Neural cell (in vitro differentiated cells): ENCODE results near the gene CD52. TPM values are rescaled to one million over a fixed set of nuclear protein-coding genes. Genes with fewer than 3 reads are reported as not detected.

Experiments used
- H2AFZ ChIP-seq: fragments of 200-600, 300-800 bp; sonication (generic), shearing (Covaris generic); 2 replicates; pipeline ENCODE4 v1.6.0; 2014; ENCODE audit warnings: low read depth, mild to moderate bottlenecking, antibody characterized with exemption, low read length, moderate library complexity
- H3F3A ChIP-seq: fragments of 200-600 bp; shearing (Covaris generic); 2 replicates; pipeline ENCODE4 v1.6.1; 2016; ENCODE audit warnings: mild to moderate bottlenecking, moderate library complexity, mixed read lengths, antibody characterized with exemption, low read length; ENCODE audit not compliant: insufficient read depth, poor library complexity, severe bottlenecking
- H3K27ac ChIP-seq: fragments of 200-600, 300-800 bp; sonication (generic), shearing (Covaris generic); 2 replicates; pipeline ENCODE4 v1.5.1; 2014; ENCODE audit warnings: mild to moderate bottlenecking, low read length, moderate library complexity
- H3K27me3 ChIP-seq: fragments of 300-800, 200-600 bp; sonication (generic), shearing (Covaris generic); 2 replicates; pipeline ENCODE4 v1.6.0; 2014; ENCODE audit warnings: mild to moderate bottlenecking, low read depth, low read length, moderate library complexity; ENCODE audit not compliant: insufficient read depth
- H3K36me3 ChIP-seq: fragments of 300-800, 200-600 bp; sonication (generic), shearing (Covaris generic); 2 replicates; pipeline ENCODE4 v1.5.1; 2014; ENCODE audit warnings: mild to moderate bottlenecking, antibody characterized with exemption, low read length, moderate library complexity; ENCODE audit not compliant: insufficient read depth
- H3K4me2 ChIP-seq: fragments of 300-800, 200-600 bp; sonication (generic), shearing (Covaris generic); 2 replicates; pipeline ENCODE4 v1.6.0; 2014; ENCODE audit warnings: mild to moderate bottlenecking, low read length
- H3K4me3 ChIP-seq: fragments of 300-800, 200-600 bp; sonication (generic), shearing (Covaris generic); 2 replicates; pipeline ENCODE4 v1.5.1; 2014; ENCODE audit warnings: mild to moderate bottlenecking, low read length, moderate library complexity
- H3K79me2 ChIP-seq: fragments of 200-600 bp; shearing (Covaris generic); replicated peaks from 2 replicates; pipeline ENCODE4 v1.6.0; 2014; ENCODE audit warnings: mild to moderate bottlenecking, low read length, moderate library complexity; ENCODE audit not compliant: insufficient read depth
- H3K9ac ChIP-seq: fragments of 300-800, 200-600 bp; sonication (generic), shearing (Covaris generic); 2 replicates; pipeline ENCODE4 v1.6.1; 2016; ENCODE audit warnings: mild to moderate bottlenecking, low read length, mixed read lengths
- H3K9me2 ChIP-seq: fragments of 200-600 bp; shearing (Covaris generic); 2 replicates; pipeline ENCODE4 v1.6.1; 2016; ENCODE audit warnings: mild to moderate bottlenecking, low read length, mixed read lengths; ENCODE audit not compliant: insufficient read depth
- H3K9me3 ChIP-seq: fragments of 200-600, 300-800 bp; sonication (generic), shearing (Covaris generic); 2 replicates; pipeline ENCODE4 v1.6.1; 2016; ENCODE audit warnings: mild to moderate bottlenecking, mixed run types, low read length, moderate library complexity, mixed read lengths
- H4K20me1 ChIP-seq: fragments of 200-600 bp; shearing (Covaris generic); 2 replicates; pipeline ENCODE4 v1.6.1; 2016; ENCODE audit warnings: mild to moderate bottlenecking, mixed run types; ENCODE audit not compliant: insufficient read depth
- EP300 ChIP-seq: fragments of 450-650 bp; conservative IDR thresholded peaks from 2 replicates; pipeline ENCODE4 v1.6.1; 2014; ENCODE audit warnings: antibody characterized with exemption, mild to moderate bottlenecking, moderate library complexity; ENCODE audit not compliant: poor library complexity, severe bottlenecking
- EZH2 ChIP-seq: fragments of 200-600, 300-800 bp; shearing (Covaris generic), sonication (generic); IDR thresholded peaks from 2 replicates; pipeline ENCODE4 v1.6.1; 2014; ENCODE audit warnings: antibody characterized with exemption, low read length, borderline replicate concordance, mild to moderate bottlenecking; ENCODE audit not compliant: insufficient read depth, poor library complexity, severe bottlenecking
- MXI1 ChIP-seq: fragments of 450-650 bp; conservative IDR thresholded peaks from 2 replicates; pipeline ENCODE4 v1.6.1; 2014; ENCODE audit warnings: antibody characterized with exemption, mild to moderate bottlenecking; ENCODE audit not compliant: poor library complexity, severe bottlenecking
- REST ChIP-seq: IDR thresholded peaks from 2 replicates; pipeline ENCODE4 v1.6.1; 2012; ENCODE audit warnings: borderline replicate concordance
- SMC3 ChIP-seq: fragments of 450-650 bp; conservative IDR thresholded peaks from 2 replicates; pipeline ENCODE4 v1.6.1; 2014; ENCODE audit warnings: antibody characterized with exemption, mild to moderate bottlenecking, moderate library complexity; ENCODE audit not compliant: poor library complexity
- polyA plus RNA-seq: library from polyadenylated mRNA; depleted of rRNA; stranded (reverse); fragments of >200 nt; gene quantifications from 2 replicates; pipeline ENCODE4 v1.2.3, GENCODE V29; 2014
- TF ChIP-seq, protein P1 (sequence below): fragments of 450-650 bp; IDR thresholded peaks from 2 replicates; pipeline ENCODE4 v1.5.1; 2014; ENCODE audit warnings: antibody characterized with exemption, mild to moderate bottlenecking, moderate library complexity; ENCODE audit not compliant: poor library complexity, severe bottlenecking

Gene CD52
- polyA plus RNA-seq, 1 donor from 2014 or later: not detected

DNA sequence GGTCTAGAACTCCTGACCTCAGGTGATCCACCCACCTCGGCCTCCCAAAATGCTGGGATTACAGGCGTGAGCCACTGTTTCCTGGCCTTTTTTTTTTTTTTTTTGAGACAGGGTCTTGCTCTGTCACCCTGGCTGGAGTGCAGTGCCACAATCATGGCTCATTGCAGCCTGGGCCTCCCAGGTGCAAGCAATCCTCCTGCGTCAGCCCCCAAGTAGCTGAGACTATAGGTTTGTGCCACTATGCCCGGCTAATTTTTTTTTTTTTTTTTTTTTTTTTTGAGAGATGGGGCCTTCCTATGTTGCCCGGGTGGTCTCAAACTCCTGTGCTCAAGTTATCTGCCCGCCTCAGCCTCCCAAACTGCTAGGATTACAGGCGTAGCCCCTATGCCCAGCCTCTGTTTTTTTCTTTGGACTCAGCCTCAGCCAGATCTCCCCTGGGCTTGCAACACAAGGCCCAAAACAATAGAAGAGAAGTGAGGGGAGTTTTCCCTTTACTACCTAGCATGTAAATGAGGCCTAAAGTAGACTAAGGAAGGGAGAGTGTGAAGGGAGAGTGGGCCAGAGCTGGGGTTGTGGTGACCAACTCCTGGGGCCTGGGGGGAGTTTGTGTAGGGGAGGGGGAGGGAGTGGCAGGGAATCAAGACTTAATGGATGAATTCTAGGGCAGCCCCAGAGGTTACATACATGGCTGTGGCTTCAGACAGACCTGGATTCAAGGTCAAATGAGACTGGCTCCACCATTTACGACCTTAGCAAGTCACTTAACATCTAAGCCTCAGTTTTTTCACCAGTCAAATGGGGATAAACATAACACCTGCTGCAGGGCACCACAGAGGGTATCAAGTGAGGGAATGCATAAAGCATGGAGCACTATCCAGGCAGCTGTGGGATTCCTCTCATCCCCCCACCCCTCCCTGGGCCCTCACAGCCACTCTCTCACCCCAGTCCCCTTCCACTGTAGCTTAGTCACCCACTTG lies 1.6 kb upstream of the CD52 start:
- Histone ChIP-seq H3K4me3 (no peak overlapping the region), H3K9me3 (no peaks in the 10 kb centered on the region), H3K79me2 (no peaks in the 10 kb centered on the region), H3K36me3 (no peaks in the 10 kb centered on the region), H3K27ac (no peak overlapping the region), H3K4me2 (no peak overlapping the region), H3K9ac (no peak overlapping the region), H3K27me3 (no peaks in the 10 kb centered on the region), H2AFZ (no peak overlapping the region), H4K20me1 (no peaks in the 10 kb centered on the region), H3F3A (no peaks in the 10 kb centered on the region), H3K9me2 (no peaks in the 10 kb centered on the region)
- TF ChIP-seq EZH2: no peak
- TF ChIP-seq EP300: no peak
- TF ChIP-seq, protein P1, sequence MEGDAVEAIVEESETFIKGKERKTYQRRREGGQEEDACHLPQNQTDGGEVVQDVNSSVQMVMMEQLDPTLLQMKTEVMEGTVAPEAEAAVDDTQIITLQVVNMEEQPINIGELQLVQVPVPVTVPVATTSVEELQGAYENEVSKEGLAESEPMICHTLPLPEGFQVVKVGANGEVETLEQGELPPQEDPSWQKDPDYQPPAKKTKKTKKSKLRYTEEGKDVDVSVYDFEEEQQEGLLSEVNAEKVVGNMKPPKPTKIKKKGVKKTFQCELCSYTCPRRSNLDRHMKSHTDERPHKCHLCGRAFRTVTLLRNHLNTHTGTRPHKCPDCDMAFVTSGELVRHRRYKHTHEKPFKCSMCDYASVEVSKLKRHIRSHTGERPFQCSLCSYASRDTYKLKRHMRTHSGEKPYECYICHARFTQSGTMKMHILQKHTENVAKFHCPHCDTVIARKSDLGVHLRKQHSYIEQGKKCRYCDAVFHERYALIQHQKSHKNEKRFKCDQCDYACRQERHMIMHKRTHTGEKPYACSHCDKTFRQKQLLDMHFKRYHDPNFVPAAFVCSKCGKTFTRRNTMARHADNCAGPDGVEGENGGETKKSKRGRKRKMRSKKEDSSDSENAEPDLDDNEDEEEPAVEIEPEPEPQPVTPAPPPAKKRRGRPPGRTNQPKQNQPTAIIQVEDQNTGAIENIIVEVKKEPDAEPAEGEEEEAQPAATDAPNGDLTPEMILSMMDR: no peak
- no peak for TF ChIP-seq SMC3
- TF ChIP-seq MXI1: no peak

- TF ChIP-seq REST: no peak
- Histone ChIP-seq H4K20me1 (no peaks in the 10 kb centered on the region), H3K27me3 (no peaks in the 10 kb centered on the region), H3K9me2 (no peaks in the 10 kb centered on the region), H3K9ac (no peak overlapping the region), H3K4me3 (no peak overlapping the region), H3K36me3 (no peaks in the 10 kb centered on the region), H2AFZ (no peak overlapping the region), H3K27ac (no peak overlapping the region), H3K9me3 (no peaks in the 10 kb centered on the region), H3F3A (no peaks in the 10 kb centered on the region), H3K4me2 (no peak overlapping the region), H3K79me2 (no peaks in the 10 kb centered on the region)
Measured at GRCh38 chr1:26317146-26317545, 612 bp upstream of the CD52 start.
